Measurements from ENCODE around the gene DAPK2.

DNA sequence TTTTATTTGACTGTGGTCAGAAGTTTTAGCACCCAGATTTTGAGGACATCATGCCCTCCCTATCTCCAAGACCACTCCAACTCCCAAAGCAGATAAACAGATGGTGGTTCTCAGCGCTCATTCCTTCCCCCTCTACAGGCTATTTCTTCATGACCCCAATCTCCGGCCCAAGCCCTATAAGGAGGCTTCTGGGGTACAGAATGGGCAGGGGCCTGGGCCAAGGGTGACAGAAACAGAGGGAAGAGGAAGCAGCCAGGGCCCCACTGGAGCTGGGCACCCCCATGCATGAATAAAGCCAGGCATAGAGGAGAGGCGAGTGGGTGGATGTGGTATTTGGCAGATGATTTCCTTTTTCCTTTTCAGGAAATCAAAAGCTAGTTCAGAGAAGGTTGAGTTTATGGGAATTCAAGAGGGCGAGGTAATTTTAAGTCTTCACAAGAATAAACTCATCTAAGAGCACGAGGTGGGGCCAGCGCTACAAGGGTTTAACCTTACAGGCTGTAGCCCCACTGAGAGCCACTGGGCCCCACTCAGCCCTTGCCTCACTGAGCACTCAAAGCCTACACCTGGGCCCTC, 107.7 kb downstream of the DAPK2 start:
- TF ChIP-seq CTCF (IDR thresholded peaks at IDR 0.05; ENCODE audit: insufficient read depth, low read length) (no peak), POLR2AphosphoS5 (IDR thresholded peaks at IDR 0.05; ENCODE audit: low read depth) (no peak)

Measured in HL-60 (cell line).